Measurements from ENCODE around the gene PPFIA4.

The PPFIA4 gene

DNA sequence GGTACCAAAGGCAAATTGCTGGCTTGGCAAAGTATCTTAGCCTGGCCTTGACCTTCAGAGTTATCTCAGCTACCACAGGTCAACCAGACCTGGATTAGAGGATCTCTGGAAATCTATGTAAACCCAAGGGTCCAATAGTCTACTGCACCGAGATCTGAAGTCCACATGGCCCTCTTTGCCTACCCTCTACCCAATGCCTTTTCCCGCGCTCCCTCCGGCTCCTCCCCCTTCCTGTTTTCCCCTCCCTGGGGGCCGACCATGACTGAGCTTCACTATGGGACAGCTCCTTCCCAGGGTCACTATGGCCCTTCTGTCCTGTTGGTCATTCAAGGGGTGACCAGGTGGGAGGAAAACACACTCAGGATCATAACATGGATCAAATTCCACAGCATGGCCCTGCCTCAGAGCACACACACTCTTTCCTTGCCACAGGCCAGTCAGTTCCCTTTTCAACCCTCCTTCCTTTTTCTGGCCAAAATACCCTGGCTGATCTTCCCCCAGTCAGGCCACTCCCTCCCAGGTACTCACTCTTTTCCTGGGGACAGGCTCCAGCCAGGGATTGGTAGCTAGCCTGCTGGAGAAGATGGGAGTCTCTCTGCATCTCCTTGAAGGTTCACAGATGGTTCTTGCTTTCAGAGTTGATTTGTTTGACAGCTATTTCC lies 38.2 kb upstream of the PPFIA4 start:
- DNase-seq (ENCODE audit: extremely low spot score), result no peak
- TF ChIP-seq FOXM1 (IDR thresholded peaks at IDR 0.05; ENCODE audit: borderline replicate concordance) (no peak), HDGF (IDR thresholded peaks at IDR 0.05; ENCODE audit: borderline replicate concordance) (no peak), TARDBP (IDR thresholded peaks at IDR 0.05) (no peak), BHLHE40 (IDR thresholded peaks at IDR 0.05; ENCODE audit: borderline replicate concordance) (no peak), SP1 (IDR thresholded peaks at IDR 0.05) (no peak), SUZ12 (IDR thresholded peaks at IDR 0.05) (no peak), FOXA1 (IDR thresholded peaks at IDR 0.05) (no peak), LEF1 (IDR thresholded peaks at IDR 0.05; ENCODE audit: borderline replicate concordance) (no peak), ZNF384 (IDR thresholded peaks at IDR 0.05) (no peak), ARNT (IDR thresholded peaks at IDR 0.05) (no peak), NFRKB (IDR thresholded peaks at IDR 0.05) (no peak), ELF4 (IDR thresholded peaks at IDR 0.05) (no peak), L3MBTL2 (conservative IDR thresholded peaks at IDR 0.05) (no peak), FOXK2 (IDR thresholded peaks at IDR 0.05) (no peak), CTBP1 (IDR thresholded peaks at IDR 0.05; ENCODE audit: borderline replicate concordance) (no peak)
- TF ChIP-seq, protein P1, sequence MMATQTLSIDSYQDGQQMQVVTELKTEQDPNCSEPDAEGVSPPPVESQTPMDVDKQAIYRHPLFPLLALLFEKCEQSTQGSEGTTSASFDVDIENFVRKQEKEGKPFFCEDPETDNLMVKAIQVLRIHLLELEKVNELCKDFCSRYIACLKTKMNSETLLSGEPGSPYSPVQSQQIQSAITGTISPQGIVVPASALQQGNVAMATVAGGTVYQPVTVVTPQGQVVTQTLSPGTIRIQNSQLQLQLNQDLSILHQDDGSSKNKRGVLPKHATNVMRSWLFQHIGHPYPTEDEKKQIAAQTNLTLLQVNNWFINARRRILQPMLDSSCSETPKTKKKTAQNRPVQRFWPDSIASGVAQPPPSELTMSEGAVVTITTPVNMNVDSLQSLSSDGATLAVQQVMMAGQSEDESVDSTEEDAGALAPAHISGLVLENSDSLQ (IDR thresholded peaks at IDR 0.05), result no peak
- CTCF ChIA-PET, result no interaction called here
- POLR2A ChIA-PET, result interaction anchor here (1.4 kb wide), 1 partner anchor 19 kb away, joined by 5 read pairs; the partner anchor contains the start of gene TMEM183A

DNA sequence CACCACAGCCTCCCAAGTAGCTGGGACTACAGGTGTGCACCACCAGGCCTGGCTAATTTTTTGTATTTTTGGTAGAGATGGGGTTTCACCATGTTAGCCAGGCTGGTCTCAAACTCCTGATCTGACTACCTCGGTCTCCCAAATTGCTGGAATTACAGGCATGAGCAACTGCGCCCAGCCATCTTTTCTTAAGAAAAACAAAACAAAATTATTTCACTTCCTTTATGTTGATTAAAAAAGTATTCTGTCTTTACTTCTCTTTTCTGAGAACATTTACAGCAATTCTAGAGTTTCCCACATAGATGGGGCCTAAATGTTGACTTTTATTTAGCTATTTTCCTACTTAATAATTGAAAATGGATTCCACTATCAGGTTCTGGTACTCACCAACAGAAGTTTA lies 36.4 kb upstream of the PPFIA4 start:
- TF ChIP-seq L3MBTL2 (conservative IDR thresholded peaks at IDR 0.05) (no peak), SUZ12 (IDR thresholded peaks at IDR 0.05) (no peak), LEF1 (IDR thresholded peaks at IDR 0.05; ENCODE audit: borderline replicate concordance) (no peak), FOXK2 (IDR thresholded peaks at IDR 0.05) (no peak), TARDBP (IDR thresholded peaks at IDR 0.05) (no peak), ARNT (IDR thresholded peaks at IDR 0.05) (no peak), BHLHE40 (IDR thresholded peaks at IDR 0.05; ENCODE audit: borderline replicate concordance) (no peak), FOXM1 (IDR thresholded peaks at IDR 0.05; ENCODE audit: borderline replicate concordance) (no peak), SP1 (IDR thresholded peaks at IDR 0.05) (no peak), FOXA1 (IDR thresholded peaks at IDR 0.05) (no peak), ZNF384 (IDR thresholded peaks at IDR 0.05) (no peak), NFRKB (IDR thresholded peaks at IDR 0.05) (no peak), CTBP1 (IDR thresholded peaks at IDR 0.05; ENCODE audit: borderline replicate concordance) (no peak), HDGF (IDR thresholded peaks at IDR 0.05; ENCODE audit: borderline replicate concordance) (no peak), ELF4 (IDR thresholded peaks at IDR 0.05) (no peak)
- TF ChIP-seq, protein P1 (IDR thresholded peaks at IDR 0.05), result no peak
- ChIA-PET CTCF (interaction anchor here (1.3 kb wide), 1 partner anchor 9 kb away, joined by 5 read pairs; no protein-coding TSS in a partner anchor), POLR2A (interaction anchor here (1.2 kb wide), 1 partner anchor 15 kb away, joined by 3 read pairs; no protein-coding TSS in a partner anchor)
- no peak for DNase-seq (ENCODE audit: extremely low spot score)

DNA sequence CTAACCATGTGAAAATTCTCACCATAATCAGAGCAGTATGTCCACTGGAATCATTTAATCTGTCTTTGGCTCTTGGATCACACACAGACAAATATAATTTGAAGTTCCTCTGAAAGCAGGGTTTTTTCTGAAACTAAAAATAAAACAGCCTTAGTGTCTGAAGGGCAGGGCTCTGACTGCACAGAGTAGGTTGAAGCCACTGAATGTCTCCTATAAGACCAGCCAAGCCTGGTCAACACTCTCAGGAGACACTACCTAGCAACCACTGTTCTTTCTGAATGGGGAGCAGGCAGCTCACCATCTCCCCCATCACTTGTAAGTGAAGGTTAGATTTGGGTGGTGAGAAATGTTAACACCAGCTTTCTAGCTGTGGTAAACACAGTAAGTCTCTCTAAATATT lies 35.2 kb upstream of the PPFIA4 start:
- DNase-seq (ENCODE audit: extremely low spot score), result no peak
- ChIA-PET POLR2A (interaction anchor here (1.2 kb wide), 1 partner anchor 14 kb away, joined by 3 read pairs; no protein-coding TSS in a partner anchor), CTCF (no interaction called here)
- TF ChIP-seq SUZ12 (IDR thresholded peaks at IDR 0.05), result no peak
- no peak for TF ChIP-seq NFRKB (IDR thresholded peaks at IDR 0.05)
- TF ChIP-seq, protein P1 (IDR thresholded peaks at IDR 0.05), result no peak
- no peak for TF ChIP-seq HDGF (IDR thresholded peaks at IDR 0.05; ENCODE audit: borderline replicate concordance)
- TF ChIP-seq FOXK2 (IDR thresholded peaks at IDR 0.05), result no peak
- no peak for TF ChIP-seq FOXA1 (IDR thresholded peaks at IDR 0.05)
- no peak for TF ChIP-seq FOXM1 (IDR thresholded peaks at IDR 0.05; ENCODE audit: borderline replicate concordance)

DNA sequence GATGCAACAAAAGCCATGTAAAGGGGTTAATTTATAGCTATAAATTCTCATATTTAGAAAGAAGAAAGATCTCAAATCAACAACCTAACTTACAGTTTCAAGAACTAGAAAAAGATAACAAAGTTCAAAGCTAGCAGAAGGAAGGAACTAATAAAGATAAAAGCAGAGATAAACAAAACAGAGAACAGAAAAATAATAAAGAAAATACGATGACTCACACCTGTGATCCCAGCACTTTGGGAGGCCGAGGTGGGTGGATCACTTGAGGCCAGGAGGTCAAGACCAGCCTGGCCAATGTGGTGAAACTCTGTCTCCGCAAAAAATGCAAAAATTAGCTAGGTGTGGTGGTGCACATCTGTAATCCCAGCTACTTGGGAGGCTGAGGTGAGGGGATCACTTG lies 31.5 kb upstream of the PPFIA4 start:
- ChIA-PET CTCF (no interaction called here), POLR2A (interaction anchor here (0.9 to 1.2 kb wide), 2 partner anchors 10 to 12 kb away, joined by 3 read pairs; partner anchors contain the start of gene TMEM183A)
- no peak for DNase-seq (ENCODE audit: extremely low spot score)
- TF ChIP-seq, protein P1 (IDR thresholded peaks at IDR 0.05), result no peak
- TF ChIP-seq FOXM1 (IDR thresholded peaks at IDR 0.05; ENCODE audit: borderline replicate concordance), result no peak
- no peak for TF ChIP-seq FOXA1 (IDR thresholded peaks at IDR 0.05)
- TF ChIP-seq SP1 (IDR thresholded peaks at IDR 0.05), result no peak
- TF ChIP-seq L3MBTL2 (conservative IDR thresholded peaks at IDR 0.05), result no peak
- TF ChIP-seq ELF4 (IDR thresholded peaks at IDR 0.05), result no peak

DNA sequence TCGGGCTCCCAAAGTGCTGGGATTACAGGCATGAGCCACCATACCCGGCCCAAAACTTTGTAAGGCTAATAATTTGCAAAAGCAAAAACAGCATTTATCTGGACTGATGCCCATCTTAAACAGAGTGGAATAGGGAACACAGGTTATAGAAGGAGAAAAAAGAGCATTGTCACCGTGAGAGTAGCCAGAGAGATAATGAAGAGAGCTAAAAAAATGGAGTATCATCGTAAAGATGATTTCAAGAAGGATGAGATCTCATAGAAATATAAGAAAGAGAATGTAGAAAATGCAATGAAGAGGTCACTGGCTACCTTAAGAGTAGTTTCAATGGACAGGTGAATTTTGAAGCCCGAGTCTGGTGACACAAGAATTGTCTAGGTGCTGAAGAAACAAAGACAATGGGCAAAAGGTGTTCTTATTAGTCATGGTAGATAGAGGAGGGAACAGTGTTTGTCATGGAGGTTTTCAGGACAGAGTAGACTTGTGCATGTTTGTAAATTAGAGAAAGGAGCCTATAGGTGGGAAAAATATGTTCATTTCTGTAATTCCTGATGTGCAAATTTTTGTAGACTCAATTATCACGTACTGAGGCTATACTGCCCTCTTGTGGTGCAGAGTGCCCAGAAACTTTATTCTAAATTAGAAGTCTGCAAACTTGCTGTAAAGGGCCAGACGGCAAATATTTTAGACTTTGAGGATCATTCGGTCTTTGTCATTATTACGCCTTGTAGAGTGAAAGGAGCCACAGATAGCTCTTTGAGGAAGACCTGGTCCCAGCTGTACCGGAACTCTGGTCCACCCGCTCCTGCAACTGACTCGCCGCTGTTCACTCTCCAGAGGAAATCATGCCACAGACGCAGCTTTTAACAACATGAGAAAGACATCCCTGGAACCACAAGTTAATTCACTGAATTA lies 27.2 kb upstream of the PPFIA4 start:
- CTCF ChIA-PET, result interaction anchor here (0.6 to 1.3 kb wide), 4 partner anchors 9 to 263 kb away, joined by 3 to 6 read pairs (median 5); no protein-coding TSS in a partner anchor
- peak; percentile 37 for DNase-seq (ENCODE audit: extremely low spot score)
- TF ChIP-seq ELF4 (IDR thresholded peaks at IDR 0.05) (no peak), CTBP1 (IDR thresholded peaks at IDR 0.05; ENCODE audit: borderline replicate concordance) (no peak)
- POLR2A ChIA-PET, result interaction anchor here (1.1 to 1.5 kb wide), 2 partner anchors 29 to 31 kb away, joined by 3 to 4 read pairs; no protein-coding TSS in a partner anchor
